Measurements from ENCODE around the gene RASSF8.
A peak's percentile ranks its signal among the peaks of the same experiment; 100 is the strongest.

Gene RASSF8

GRCh38 chr12:25962932-25963525, 4.5 kb downstream of the RASSF8 start:
- DNase-seq, result peak; percentile 28

- no peak for DNase-seq
These were observed 7.2 kb downstream of the RASSF8 start for GRCh38 chr12:25965682-25966081.

GRCh38 chr12:25970082-25970481, 11.6 kb downstream of the RASSF8 start:
- no peak for DNase-seq

- DNase-seq, result no peak
These were observed 12.6 kb downstream of the RASSF8 start for GRCh38 chr12:25970916-25971653.

GRCh38 chr12:25971654-25972041, 13.2 kb downstream of the RASSF8 start:
- DNase-seq, result no peak

GRCh38 chr12:25972783-25973182, 14.3 kb downstream of the RASSF8 start:
- DNase-seq, result no peak

- no peak for DNase-seq
These were observed 16.7 kb downstream of the RASSF8 start for GRCh38 chr12:25975179-25975578.

GRCh38 chr12:25975682-25976081, 17.2 kb downstream of the RASSF8 start:
- DNase-seq, result no peak

- DNase-seq, result no peak
These were observed 17.8 kb downstream of the RASSF8 start for GRCh38 chr12:25976289-25976688.

- DNase-seq, result no peak
These were observed 18.6 kb downstream of the RASSF8 start for GRCh38 chr12:25977047-25977446.

GRCh38 chr12:25979059-25979458, 20.6 kb downstream of the RASSF8 start:
- DNase-seq, result no peak

- DNase-seq, result no peak
These were observed 21.1 kb downstream of the RASSF8 start for GRCh38 chr12:25979563-25979962.

- DNase-seq, result no peak
These were observed 21.6 kb downstream of the RASSF8 start for GRCh38 chr12:25980035-25980434.

- no peak for DNase-seq
These were observed 23.1 kb downstream of the RASSF8 start for GRCh38 chr12:25981597-25981996.

- DNase-seq, result no peak
These were observed 23.9 kb downstream of the RASSF8 start for GRCh38 chr12:25982416-25982815.

- no peak for DNase-seq
These were observed 25.1 kb downstream of the RASSF8 start for GRCh38 chr12:25983625-25984024.

GRCh38 chr12:25984759-25985158, 26.3 kb downstream of the RASSF8 start:
- DNase-seq, result no peak

- DNase-seq, result no peak
These were observed 27.1 kb downstream of the RASSF8 start for GRCh38 chr12:25985316-25986175.

GRCh38 chr12:25986180-25986579, 27.7 kb downstream of the RASSF8 start:
- no peak for DNase-seq

GRCh38 chr12:25988505-25988904, 30.0 kb downstream of the RASSF8 start:
- DNase-seq, result no peak

GRCh38 chr12:25990495-25990894, 32.0 kb downstream of the RASSF8 start:
- DNase-seq, result no peak

- no peak for DNase-seq
These were observed 33.7 kb downstream of the RASSF8 start for GRCh38 chr12:25992026-25992782.

Measured in midbrain (tissue), 1 donor.